Body of pancreas (tissue), 4 donors: Measurements from ENCODE around the gene TOR4A. TPM values are rescaled to one million over a fixed set of nuclear protein-coding genes. Genes with fewer than 3 reads are reported as not detected.
"Not testable (repeated sequence)": the region's sequence is repeated elsewhere in the genome, so short reads cannot be mapped to it uniquely, and the experiment has no call there.

Source experiments
- ATAC-seq: fragments of 150-250 bp; one replicate; pipeline ENCODE4 v1.9.1; 2016
- DNase-seq, 4 donors: peaks; one replicate each; pipeline ENCODE4 v3.0.0-alpha.2; 2019
- H3K27ac ChIP-seq, 4 donors: fragments of 200-600 bp; sonication (generic); 1 replicate in 3 of 4; 2 replicates in 1 of 4; pipeline versions ENCODE4 v1.5.1 to v1.6.1; 2016 to 2019; ENCODE audit warnings: mild to moderate bottlenecking in 1 of 4, mixed read lengths in 1 of 4, moderate library complexity in 1 of 4
- H3K27me3 ChIP-seq, 2 donors: fragments of 200-600 bp; sonication (generic); one replicate each; pipeline ENCODE4 v1.6.0; 2016; ENCODE audit warnings: mild to moderate bottlenecking in 1 of 2
- H3K36me3 ChIP-seq, 2 donors: fragments of 200-600 bp; sonication (generic); replicated peaks in 1 of 2; 2 replicates each; pipeline ENCODE4 v1.5.1; 2016; ENCODE audit warnings: low read depth in 2 of 2; ENCODE audit not compliant: insufficient read depth in 1 of 2
- H3K4me1 ChIP-seq: fragments of 200-600 bp; sonication (generic); one replicate; pipeline ENCODE4 v1.6.0; 2016
- H3K4me3 ChIP-seq, 2 donors: fragments of 200-600 bp; sonication (generic); 1 replicate in 1 of 2; 2 replicates in 1 of 2; pipeline ENCODE4 v1.5.1; 2016 to 2019
- H3K9me3 ChIP-seq, 3 donors: fragments of 200-600 bp; sonication (generic); 1 replicate in 2 of 3; 2 replicates in 1 of 3; pipeline ENCODE4 v1.5.1; 2016
- CTCF ChIP-seq, 7 experiments: fragments of 450-650 bp in 4 of 7; fragments of 200-600 bp in 3 of 7; sonication (generic) in 3 of 7; IDR thresholded peaks; one replicate each; pipeline ENCODE4 v1.5.1; 2016 to 2019; ENCODE audit warnings: antibody characterized with exemption in 7 of 7
- POLR2A ChIP-seq, 3 donors: fragments of 450-650 bp; IDR thresholded peaks; one replicate each; pipeline ENCODE4 v1.6.1; 2016; ENCODE audit warnings: antibody characterized with exemption in 3 of 3, mild to moderate bottlenecking in 2 of 3
- WGBS, 2 donors: methylation state at CpG; one replicate each; pipeline ENCODE4 v1.1.5; 2017; 5-methylcytosine and 5-hydroxymethylcytosine counted together
- intact Hi-C: fragments of 100-400 bp; cut with DNase I; formaldehyde crosslinking; loops from one replicate; pipeline ENCODE4 v1.15.1; 2023
- total RNA-seq, 2 donors: library from RNA; depleted of rRNA; stranded (reverse); fragments of >200 nt; gene quantifications; one replicate each; pipeline ENCODE4 v1.1.0, GENCODE V29; 2016

The TOR4A gene
- total RNA-seq, 2 donors from 2014 or later = 9.9 to 12.2 TPM

DNA sequence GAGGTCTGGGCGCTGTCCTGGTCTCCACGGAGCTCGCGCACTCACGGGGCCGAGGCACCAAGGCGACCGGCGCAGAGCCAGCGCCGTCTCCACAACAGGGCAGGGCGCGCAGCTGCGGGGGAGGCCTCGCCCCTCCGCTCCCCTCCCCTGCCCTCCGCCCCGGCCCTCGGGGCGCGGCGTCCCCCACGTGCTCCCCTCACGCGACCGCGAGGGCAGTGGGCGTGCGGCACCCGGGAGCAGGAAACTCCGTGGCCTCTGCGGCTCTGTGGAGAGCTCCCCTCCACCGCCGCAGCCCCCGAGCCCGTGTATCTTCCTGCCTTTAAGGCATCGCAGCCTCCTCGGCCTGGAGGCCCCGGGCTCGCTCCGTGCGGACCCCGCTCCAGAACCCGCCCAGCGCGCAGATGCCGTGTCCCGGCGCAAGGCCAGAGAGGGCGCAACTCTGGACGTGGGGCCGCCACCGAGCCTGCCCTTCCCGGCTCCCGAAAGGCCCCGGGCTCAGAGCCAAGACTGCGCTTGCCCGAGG is 37.1 kb upstream of the TOR4A start:
- H3K27ac ChIP-seq = peak overlapping the region; percentile 88 to 98 (median 91)
- H3K9me3 ChIP-seq = no peaks in the 10 kb centered on the region
- 1% methylated on average over 58 of the region's 58 CpGs; no CpG with 5 or more reads in 1 of the 2 donors for WGBS, 2 donors
- TF ChIP-seq CTCF (IDR thresholded peaks at IDR 0.05) = peak in 2 of 7 experiments; percentile 4 to 6
- no peak for TF ChIP-seq POLR2A (IDR thresholded peaks at IDR 0.05)
- no peaks in the 10 kb centered on the region for H3K36me3 ChIP-seq
- DNase-seq (peak; percentile 76 to 85 (median 80)), ATAC-seq (peak; percentile 28)
- H3K4me3 ChIP-seq = peak overlapping the region; percentile 4 to 44
- intact Hi-C loops = no loop called here
- peaks cover 65% of the 10 kb centered on the region for H3K4me1 ChIP-seq
- peaks cover 0 to 6% of the 10 kb centered on the region in 2 donors for H3K27me3 ChIP-seq

- 0 to 1% methylated on average over 6 to 64 of the region's 67 CpGs for WGBS, 2 donors
- H3K4me1 ChIP-seq = peaks cover 62% of the 10 kb centered on the region
- intact Hi-C loops = no loop called here
These were observed 36.6 kb upstream of the TOR4A start, which contains the start of gene TUBB4B for GRCh38 chr9:137240841-137241489. Gene TUBB4B (plus strand): TSS chr9:137241287. CDS start chr9:137241361, 74 bp downstream.

GRCh38 chr9:137241490-137242268 is 35.8 kb upstream of the TOR4A start:
- DNase-seq = peak; percentile 80 to 90 (median 88)
- ATAC-seq = peak; percentile 43
- no peaks in the 10 kb centered on the region for H3K9me3 ChIP-seq
- 2% methylated on average over 54 of the region's 83 CpGs; no CpG with 5 or more reads in 1 of the 2 donors for WGBS, 2 donors
- intact Hi-C loops = no loop called here
- H3K27ac ChIP-seq = peak overlapping the region; percentile 87 to 97 (median 92)
- peak overlapping the region; percentile 71 to 73 for H3K4me3 ChIP-seq
- peaks cover 55% of the 10 kb centered on the region for H3K4me1 ChIP-seq
- H3K36me3 ChIP-seq = no peaks in the 10 kb centered on the region
- no peaks in the 10 kb centered on the region for H3K27me3 ChIP-seq
- no peak for TF ChIP-seq CTCF (IDR thresholded peaks at IDR 0.05)
- peak; percentile 47 to 75 (median 71) for TF ChIP-seq POLR2A (IDR thresholded peaks at IDR 0.05)

More at GRCh38 chr9:137240841-137241489, 36.6 kb upstream of the TOR4A start, which contains the start of gene TUBB4B:
- peak within 1 kb of the TSS; percentile 71 to 73 for H3K4me3 ChIP-seq
- peak; percentile 99 to 100 (median 100) for DNase-seq
- TF ChIP-seq CTCF (IDR thresholded peaks at IDR 0.05) = no peak
- TF ChIP-seq POLR2A (IDR thresholded peaks at IDR 0.05) = peak; percentile 100
- peak within 1 kb of the TSS; percentile 89 to 98 (median 96) for H3K27ac ChIP-seq
- H3K36me3 ChIP-seq = no peaks in the 10 kb centered on the region
- peak; percentile 85 for ATAC-seq
- no peaks in the 10 kb centered on the region for H3K9me3 ChIP-seq
- H3K27me3 ChIP-seq = no peaks in the 10 kb centered on the region

GRCh38 chr9:137242269-137243203 is 35.0 kb upstream of the TOR4A start:
- DNase-seq (peak in 1 of 4 donors; percentile 39), ATAC-seq (no peak)
- intact Hi-C loops = no loop called here
- WGBS, 2 donors = 35 to 70% methylated on average over 8 to 36 of the region's 36 CpGs
- Histone ChIP-seq H3K4me1 (peaks cover 47% of the 10 kb centered on the region), H3K27me3 (no peaks in the 10 kb centered on the region), H3K27ac (peak overlapping the region; percentile 87 to 97 (median 92)), H3K4me3 (peak overlapping the region; percentile 71 to 73), H3K36me3 (no peaks in the 10 kb centered on the region), H3K9me3 (no peaks in the 10 kb centered on the region)
- TF ChIP-seq CTCF (IDR thresholded peaks at IDR 0.05) (no peak), POLR2A (IDR thresholded peaks at IDR 0.05) (peak in 1 of 3 donors; percentile 17)

DNA sequence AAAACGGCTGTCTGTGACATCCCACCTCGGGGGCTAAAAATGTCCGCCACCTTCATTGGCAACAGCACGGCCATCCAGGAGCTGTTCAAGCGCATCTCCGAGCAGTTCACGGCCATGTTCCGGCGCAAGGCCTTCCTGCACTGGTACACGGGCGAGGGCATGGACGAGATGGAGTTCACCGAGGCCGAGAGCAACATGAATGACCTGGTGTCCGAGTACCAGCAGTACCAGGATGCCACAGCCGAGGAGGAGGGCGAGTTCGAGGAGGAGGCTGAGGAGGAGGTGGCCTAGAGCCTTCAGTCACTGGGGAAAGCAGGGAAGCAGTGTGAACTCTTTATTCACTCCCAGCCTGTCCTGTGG is 34.3 kb upstream of the TOR4A start:
- peak overlapping the region; percentile 87 to 97 (median 92) for H3K27ac ChIP-seq
- not testable (repeated sequence) for H3K4me3 ChIP-seq

More for the DNA sequence above, 34.3 kb upstream of the TOR4A start:
- DNase-seq, H3K9me3 ChIP-seq, intact Hi-C loops, ATAC-seq, H3K27me3 ChIP-seq, H3K36me3 ChIP-seq: not testable (repeated sequence)
- H3K4me1 ChIP-seq = peaks cover 40% of the 10 kb centered on the region
- WGBS, 2 donors = 46 to 56% methylated on average over 16 to 18 of the region's 18 CpGs
